AG09319 (cell line): ENCODE measurements around the gene TRMT44.
"Not testable (repeated sequence)": the region's sequence is repeated elsewhere in the genome, so short reads cannot be mapped to it uniquely, and the experiment has no call there.

Source experiments
- DNase-seq: peaks from one replicate; pipeline ENCODE4 v3.0.0-alpha.2; 2010; ENCODE audit warnings: low read depth; ENCODE audit errors: extremely low read depth
- TF ChIP-seq, protein P1 (sequence below): IDR thresholded peaks from 2 replicates; pipeline ENCODE4 v1.5.1; 2011; ENCODE audit warnings: low read depth, mild to moderate bottlenecking, inconsistent platforms, low read length, moderate library complexity

The TRMT44 gene

DNA sequence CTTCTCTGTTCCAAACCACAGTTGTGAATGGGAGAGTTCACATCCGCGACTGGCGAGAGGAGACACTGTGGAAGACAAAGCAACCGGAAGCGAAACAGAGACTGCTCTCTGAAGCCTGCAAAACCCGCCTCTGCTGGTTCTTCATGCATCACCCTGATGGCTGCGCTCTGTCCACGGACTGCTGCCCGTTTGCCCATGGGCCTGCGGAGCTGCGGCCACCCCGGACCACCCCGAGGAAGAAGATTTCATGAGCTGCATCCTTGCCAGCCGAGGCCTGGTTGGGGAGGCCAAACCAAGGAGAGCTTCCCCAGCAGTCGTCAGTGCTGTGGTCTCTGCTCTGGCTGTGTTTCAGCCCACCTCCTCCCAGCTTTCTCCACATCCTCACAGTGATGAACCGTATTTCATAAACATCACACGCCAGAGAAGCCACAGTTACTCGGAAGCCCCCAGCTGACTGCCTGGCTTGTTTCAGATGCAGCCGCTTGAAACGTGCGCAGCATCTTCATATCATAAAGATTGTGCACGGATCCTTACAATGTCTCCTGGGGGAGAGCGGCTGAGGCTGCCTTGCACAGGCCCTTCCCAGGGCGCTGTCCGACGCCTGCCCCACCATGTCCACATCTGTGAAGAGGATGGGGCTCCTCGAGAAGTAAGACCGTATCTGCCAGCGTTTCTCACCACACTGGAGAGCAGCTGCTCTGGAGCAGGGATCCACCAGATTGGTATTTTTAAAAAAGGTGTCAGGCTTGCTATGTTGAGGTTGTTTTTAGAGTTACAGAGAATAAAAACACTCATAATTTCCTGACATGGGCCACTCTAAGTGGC lies 35.4 kb downstream of the TRMT44 start:
- TF ChIP-seq, protein P1, sequence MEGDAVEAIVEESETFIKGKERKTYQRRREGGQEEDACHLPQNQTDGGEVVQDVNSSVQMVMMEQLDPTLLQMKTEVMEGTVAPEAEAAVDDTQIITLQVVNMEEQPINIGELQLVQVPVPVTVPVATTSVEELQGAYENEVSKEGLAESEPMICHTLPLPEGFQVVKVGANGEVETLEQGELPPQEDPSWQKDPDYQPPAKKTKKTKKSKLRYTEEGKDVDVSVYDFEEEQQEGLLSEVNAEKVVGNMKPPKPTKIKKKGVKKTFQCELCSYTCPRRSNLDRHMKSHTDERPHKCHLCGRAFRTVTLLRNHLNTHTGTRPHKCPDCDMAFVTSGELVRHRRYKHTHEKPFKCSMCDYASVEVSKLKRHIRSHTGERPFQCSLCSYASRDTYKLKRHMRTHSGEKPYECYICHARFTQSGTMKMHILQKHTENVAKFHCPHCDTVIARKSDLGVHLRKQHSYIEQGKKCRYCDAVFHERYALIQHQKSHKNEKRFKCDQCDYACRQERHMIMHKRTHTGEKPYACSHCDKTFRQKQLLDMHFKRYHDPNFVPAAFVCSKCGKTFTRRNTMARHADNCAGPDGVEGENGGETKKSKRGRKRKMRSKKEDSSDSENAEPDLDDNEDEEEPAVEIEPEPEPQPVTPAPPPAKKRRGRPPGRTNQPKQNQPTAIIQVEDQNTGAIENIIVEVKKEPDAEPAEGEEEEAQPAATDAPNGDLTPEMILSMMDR, result no peak
- DNase-seq, result no peak

DNA sequence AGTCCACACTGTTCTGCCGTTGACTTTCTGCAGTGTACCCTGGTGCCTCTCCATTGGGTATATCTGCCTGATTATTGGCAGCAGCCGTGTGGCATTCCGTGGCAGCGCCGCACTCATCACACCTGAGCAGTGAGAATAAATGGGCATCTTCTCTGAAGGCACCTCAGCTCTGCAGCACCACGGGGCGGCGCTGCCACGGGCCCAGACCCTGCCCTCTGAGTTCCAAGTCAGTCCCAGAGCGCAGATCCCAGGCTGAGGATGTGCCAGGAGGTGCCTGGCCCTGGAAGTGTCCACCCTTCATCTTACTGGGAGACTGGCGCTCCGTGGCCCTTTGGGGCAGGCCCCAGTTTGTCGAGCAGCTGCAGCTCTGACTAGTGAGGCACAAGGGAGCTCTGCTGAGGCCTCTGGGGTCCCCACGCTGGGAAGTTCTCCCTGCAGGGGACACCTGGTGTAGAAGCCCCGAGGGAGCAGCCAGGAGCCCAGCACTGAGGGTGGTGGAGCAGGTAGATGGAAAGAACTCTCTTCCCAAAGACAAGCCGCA lies 36.6 kb downstream of the TRMT44 start:
- TF ChIP-seq, protein P1, result no peak

DNA sequence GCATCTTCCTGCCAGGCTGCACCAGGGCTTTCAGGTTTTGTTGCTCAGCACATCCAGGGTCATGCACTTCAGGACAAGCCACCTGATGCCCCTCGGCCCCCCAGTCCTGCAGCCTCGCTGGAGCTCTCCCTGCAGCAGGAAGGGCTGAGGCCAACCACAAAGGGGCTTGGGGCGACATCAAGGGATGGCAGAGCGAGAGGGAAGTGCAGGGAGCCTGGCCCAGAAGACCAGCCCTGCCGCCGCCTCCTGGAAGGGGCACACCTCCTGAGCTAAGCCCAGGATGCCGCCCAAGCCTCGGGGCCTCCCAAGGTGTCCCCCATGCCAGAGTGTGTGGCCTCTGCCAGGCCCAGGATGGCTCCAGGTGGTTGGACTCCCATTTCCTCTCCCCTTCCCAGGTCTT lies 37.1 kb downstream of the TRMT44 start:
- TF ChIP-seq, protein P1, result no peak
- no peak for DNase-seq

More for the DNA sequence above, 36.6 kb downstream of the TRMT44 start:
- no peak for DNase-seq

DNA sequence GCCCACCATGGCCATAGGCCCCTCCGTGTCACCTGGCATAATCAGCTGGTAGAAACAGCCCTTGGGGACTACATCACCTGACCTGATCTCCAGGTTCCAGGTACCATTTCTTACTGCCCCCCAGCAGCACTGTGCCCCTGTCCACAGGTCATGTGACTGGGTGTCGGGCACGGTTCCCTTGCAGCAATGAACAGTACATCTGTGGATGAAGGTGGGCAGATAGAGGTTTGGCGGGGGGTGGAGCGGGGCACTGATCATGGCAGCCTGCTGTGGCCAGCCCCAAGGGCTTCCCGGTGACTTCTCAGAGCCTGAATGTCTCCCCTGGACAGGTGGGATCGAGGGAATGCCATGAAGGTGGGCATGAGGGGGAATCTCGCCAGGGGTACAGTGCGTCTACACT lies 37.8 kb downstream of the TRMT44 start:
- DNase-seq, result no peak
- TF ChIP-seq, protein P1, result no peak

DNA sequence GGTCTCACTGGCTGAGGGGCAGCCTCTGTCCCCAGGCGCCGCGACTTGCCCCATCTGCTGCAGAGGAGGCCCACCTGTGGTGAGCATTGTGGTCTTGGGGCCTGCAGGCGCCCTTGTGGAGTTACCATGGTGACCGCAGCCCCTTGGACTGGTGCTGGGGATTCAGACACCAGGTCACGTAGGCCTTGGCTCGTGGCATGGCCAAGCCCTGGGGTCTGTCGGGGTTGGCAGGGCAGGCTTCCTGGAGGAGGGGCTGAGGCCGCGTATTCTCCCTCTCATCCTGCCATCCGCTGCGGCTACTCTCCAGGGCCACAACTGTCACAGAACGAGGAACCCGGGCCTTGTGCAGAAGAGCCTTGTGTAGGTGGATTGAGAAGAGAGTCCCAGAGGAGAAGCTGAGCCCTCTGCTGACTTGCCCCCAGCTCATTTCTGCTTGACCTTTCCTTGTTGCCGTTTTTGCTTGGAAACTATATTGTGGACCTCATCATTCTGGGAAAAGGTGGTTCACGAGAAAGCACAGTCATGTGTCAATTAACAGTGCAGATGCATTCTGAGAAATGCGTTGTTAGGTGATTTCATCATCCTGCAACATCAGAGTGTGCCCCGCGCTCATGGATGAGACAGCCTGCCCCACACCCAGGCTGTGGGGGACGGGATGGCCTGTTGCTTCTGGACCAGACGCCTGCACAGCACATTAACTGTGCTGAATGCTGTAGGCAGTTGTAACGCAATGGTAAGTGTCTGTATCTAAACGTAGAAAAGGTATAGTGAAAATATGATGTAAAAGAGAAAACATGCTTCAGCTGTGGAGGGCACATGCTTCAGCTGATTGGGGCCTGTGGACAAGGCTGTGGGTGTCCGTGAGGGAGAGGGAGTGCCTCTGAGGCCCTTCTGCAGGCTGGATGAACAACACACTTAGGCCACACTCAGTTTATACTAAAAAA lies 38.5 kb downstream of the TRMT44 start:
- no peak for DNase-seq

DNA sequence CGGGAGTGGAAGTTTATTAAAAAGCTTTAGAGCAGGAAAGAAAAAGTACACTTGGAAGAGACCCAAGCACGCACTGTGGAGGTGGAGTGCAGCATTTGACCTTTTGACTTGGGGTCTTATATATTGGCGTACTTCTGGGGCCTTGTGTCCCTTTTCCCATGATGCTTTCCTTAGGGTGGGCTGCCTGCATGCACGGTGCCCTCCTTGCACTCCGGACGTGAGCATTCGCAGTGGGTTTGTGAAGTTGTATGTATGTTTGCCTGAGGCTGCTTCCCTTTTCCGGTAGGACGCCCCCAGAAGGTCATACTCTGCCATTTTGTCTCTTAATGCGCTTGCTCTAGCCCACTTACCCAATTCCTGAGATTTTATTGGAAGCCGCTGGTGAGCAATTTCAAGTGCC lies 39.6 kb downstream of the TRMT44 start:
- DNase-seq, result no peak

More for the DNA sequence above, 38.5 kb downstream of the TRMT44 start:
- TF ChIP-seq, protein P1, result no peak

DNA sequence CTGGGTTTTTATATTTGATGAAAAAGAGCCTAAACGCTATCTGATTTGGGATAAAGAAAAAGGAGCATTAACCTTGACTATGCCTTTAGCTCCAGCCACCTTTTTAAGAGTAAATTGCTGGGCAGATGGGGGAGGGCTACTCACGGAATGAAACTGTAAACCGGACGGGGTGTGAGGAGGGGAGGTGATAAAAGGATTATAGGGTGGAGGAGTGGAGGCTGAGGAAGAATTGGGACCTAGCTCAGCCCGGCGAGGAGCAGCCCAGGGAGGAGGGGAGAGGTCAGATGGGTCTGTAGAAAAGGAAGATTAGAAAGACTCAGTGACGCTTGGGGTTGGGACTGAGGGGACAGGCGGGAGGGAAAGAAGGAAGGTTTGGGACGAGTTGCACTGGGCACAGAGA lies 46.1 kb downstream of the TRMT44 start:
- DNase-seq, result not testable (repeated sequence)

More for the DNA sequence above, 39.6 kb downstream of the TRMT44 start:
- TF ChIP-seq, protein P1, result no peak
